ENCODE measurements around the gene PSD2. TPM values are rescaled to one million over a fixed set of nuclear protein-coding genes. Genes with fewer than 3 reads are reported as not detected.

The PSD2 gene
- total and polyA plus RNA-seq, 2 experiments from 2014 or later = under 0.01 TPM; not detected in 1

GRCh38 chr5:139759219-139759721 lies 36.3 kb upstream of the PSD2 start:
- Histone ChIP-seq H3K79me2 (ENCODE audit: insufficient read depth) (no peaks in the 10 kb centered on the region), H3K27ac (no peak overlapping the region), H3K9me2 (ENCODE audit: insufficient read depth) (no peaks in the 10 kb centered on the region), H3K27me3 (replicated peaks; ENCODE audit: insufficient read depth) (peaks cover 29% of the 10 kb centered on the region), H3K4me1 (ENCODE audit: insufficient read depth) (peaks cover 3% of the 10 kb centered on the region; the same call in 1 of the 2 replicates), H3K4me3 (no peak overlapping the region), H4K20me1 (ENCODE audit: insufficient read depth) (no peaks in the 10 kb centered on the region), H3K36me3 (ENCODE audit: low read depth) (no peaks in the 10 kb centered on the region), H3K9me3 (ENCODE audit: low read depth) (no peaks in the 10 kb centered on the region), H3K4me2 (ENCODE audit: unreplicated experiment) (no peak overlapping the region), H3F3A (ENCODE audit: insufficient read depth) (0 out of 2 replicates have a peak, but pooled peaks cover 5% of the 10 kb centered on the region), H2AFZ (no peak overlapping the region), H3K9ac (no peak overlapping the region)
- TF ChIP-seq EZH2phosphoT487 (IDR thresholded peaks at IDR 0.05; ENCODE audit: insufficient read depth, low read depth) = no peak
- no peak for TF ChIP-seq EZH2 (IDR thresholded peaks at IDR 0.05; ENCODE audit: insufficient read depth, poor library complexity, severe bottlenecking)
- in situ Hi-C loops (cut with MboI) = no loop called here
- 81 to 85% methylated on average over 35 to 36 of the region's 36 CpGs for WGBS, 2 experiments (ENCODE audit: low coverage in 1 of 2, low lambda C conversion rate in 2 of 2, missing lambda C conversion rate in 2 of 2)
- DNase-seq = no peak

GRCh38 chr5:139760066-139761056 lies 35.2 kb upstream of the PSD2 start:
- H2AFZ ChIP-seq = no peak overlapping the region
- no peak overlapping the region for H3K9ac ChIP-seq
- 59 to 64% methylated on average over 6 of the region's 6 CpGs for WGBS, 2 experiments (ENCODE audit: low coverage in 1 of 2, low lambda C conversion rate in 2 of 2, missing lambda C conversion rate in 2 of 2)
- no peaks in the 10 kb centered on the region for H3K9me3 ChIP-seq (ENCODE audit: low read depth)
- H3K4me3 ChIP-seq = no peak overlapping the region
- no peaks in the 10 kb centered on the region for H3K79me2 ChIP-seq (ENCODE audit: insufficient read depth)
- peaks cover 25% of the 10 kb centered on the region for H3K27me3 ChIP-seq (replicated peaks; ENCODE audit: insufficient read depth)
- H4K20me1 ChIP-seq (ENCODE audit: insufficient read depth) = no peaks in the 10 kb centered on the region
- in situ Hi-C loops (cut with MboI) = loop anchor here (5.0 kb wide), 1 partner anchor 128 kb away; no protein-coding TSS in a partner anchor
- H3F3A ChIP-seq (ENCODE audit: insufficient read depth) = 0 out of 2 replicates have a peak, but pooled peaks cover 5% of the 10 kb centered on the region
- H3K4me2 ChIP-seq (ENCODE audit: unreplicated experiment) = no peak overlapping the region
- H3K27ac ChIP-seq = no peak overlapping the region
- TF ChIP-seq EZH2 (IDR thresholded peaks at IDR 0.05; ENCODE audit: insufficient read depth, poor library complexity, severe bottlenecking) (no peak), EZH2phosphoT487 (IDR thresholded peaks at IDR 0.05; ENCODE audit: insufficient read depth, low read depth) (no peak)
- peaks cover 3% of the 10 kb centered on the region; the same call in 1 of the 2 replicates for H3K4me1 ChIP-seq (ENCODE audit: insufficient read depth)
- no peaks in the 10 kb centered on the region for H3K9me2 ChIP-seq (ENCODE audit: insufficient read depth)
- DNase-seq = peak; percentile 88
- no peaks in the 10 kb centered on the region for H3K36me3 ChIP-seq (ENCODE audit: low read depth)

- peaks cover 3% of the 10 kb centered on the region; the same call in 1 of the 2 replicates for H3K4me1 ChIP-seq (ENCODE audit: insufficient read depth)
- no peak for DNase-seq
- H3K4me2 ChIP-seq (ENCODE audit: unreplicated experiment) = no peak overlapping the region
- H4K20me1 ChIP-seq (ENCODE audit: insufficient read depth) = no peaks in the 10 kb centered on the region
- in situ Hi-C loops (cut with MboI) = loop anchor here (5.0 kb wide), 1 partner anchor 129 kb away; no protein-coding TSS in a partner anchor
- H3K9ac ChIP-seq = no peak overlapping the region
- no peaks in the 10 kb centered on the region for H3K36me3 ChIP-seq (ENCODE audit: low read depth)
- no peak for TF ChIP-seq EZH2 (IDR thresholded peaks at IDR 0.05; ENCODE audit: insufficient read depth, poor library complexity, severe bottlenecking)
- no peak for TF ChIP-seq EZH2phosphoT487 (IDR thresholded peaks at IDR 0.05; ENCODE audit: insufficient read depth, low read depth)
- H3K27me3 ChIP-seq (replicated peaks; ENCODE audit: insufficient read depth) = peaks cover 19% of the 10 kb centered on the region
- no peaks in the 10 kb centered on the region for H3K9me3 ChIP-seq (ENCODE audit: low read depth)
- 0 out of 2 replicates have a peak, but pooled peaks cover 5% of the 10 kb centered on the region for H3F3A ChIP-seq (ENCODE audit: insufficient read depth)
- WGBS, 2 experiments (ENCODE audit: low coverage in 1 of 2, low lambda C conversion rate in 2 of 2, missing lambda C conversion rate in 2 of 2) = 93 to 100% methylated on average over 3 of the region's 3 CpGs
- H3K9me2 ChIP-seq (ENCODE audit: insufficient read depth) = no peaks in the 10 kb centered on the region
- H3K27ac ChIP-seq = no peak overlapping the region
- no peaks in the 10 kb centered on the region for H3K79me2 ChIP-seq (ENCODE audit: insufficient read depth)
- no peak overlapping the region for H3K4me3 ChIP-seq
- no peak overlapping the region for H2AFZ ChIP-seq
Measured at GRCh38 chr5:139761057-139761450, 34.6 kb upstream of the PSD2 start.

GRCh38 chr5:139761501-139761900 lies 34.1 kb upstream of the PSD2 start:
- Histone ChIP-seq H3K27me3 (replicated peaks; ENCODE audit: insufficient read depth) (peaks cover 14% of the 10 kb centered on the region), H3F3A (ENCODE audit: insufficient read depth) (0 out of 2 replicates have a peak, but pooled peaks cover 5% of the 10 kb centered on the region), H4K20me1 (ENCODE audit: insufficient read depth) (no peaks in the 10 kb centered on the region), H3K4me1 (ENCODE audit: insufficient read depth) (peaks cover 3% of the 10 kb centered on the region; the same call in 1 of the 2 replicates), H3K4me2 (ENCODE audit: unreplicated experiment) (no peak overlapping the region), H3K9ac (no peak overlapping the region), H3K27ac (no peak overlapping the region), H3K4me3 (no peak overlapping the region), H3K9me2 (ENCODE audit: insufficient read depth) (no peaks in the 10 kb centered on the region), H3K36me3 (ENCODE audit: low read depth) (no peaks in the 10 kb centered on the region), H3K79me2 (ENCODE audit: insufficient read depth) (no peaks in the 10 kb centered on the region), H3K9me3 (ENCODE audit: low read depth) (no peaks in the 10 kb centered on the region), H2AFZ (no peak overlapping the region)
- TF ChIP-seq EZH2phosphoT487 (IDR thresholded peaks at IDR 0.05; ENCODE audit: insufficient read depth, low read depth) (no peak), EZH2 (IDR thresholded peaks at IDR 0.05; ENCODE audit: insufficient read depth, poor library complexity, severe bottlenecking) (no peak)
- in situ Hi-C loops (cut with MboI) = loop anchor here (5.0 kb wide), 1 partner anchor 129 kb away; no protein-coding TSS in a partner anchor
- no peak for DNase-seq
- 77 to 83% methylated on average over 4 of the region's 4 CpGs for WGBS, 2 experiments (ENCODE audit: low coverage in 1 of 2, low lambda C conversion rate in 2 of 2, missing lambda C conversion rate in 2 of 2)

Measured in GM23248 (cell line).